Posterior cingulate gyrus (tissue), 11 donors: Measurements from ENCODE around the gene ANKRD11.
A peak's percentile ranks its signal among the peaks of the same experiment; 100 is the strongest.
"Not testable (repeated sequence)": the region's sequence is repeated elsewhere in the genome, so short reads cannot be mapped to it uniquely, and the experiment has no call there.

Experiments
- DNase-seq, 10 donors: peaks; one replicate each; pipeline versions ENCODE4 v3.0.0 to v3.0.0-alpha.2; 2020 to 2021; ENCODE audit warnings: mixed read lengths in 3 of 10
- intact Hi-C: fragments of 100-400 bp; cut with DNase I; formaldehyde crosslinking; loops from one replicate; pipeline ENCODE4 v1.15.1; 2023

The ANKRD11 gene

GRCh38 chr16:89328412-89329400, 161.7 kb downstream of the ANKRD11 start:
- intact Hi-C loops: not testable (repeated sequence)
- DNase-seq: peak in 3 of 10 donors; percentile 47 to 63 (median 60)

- peak in 3 of 10 donors; percentile 47 to 75 (median 71) for DNase-seq
- intact Hi-C loops: no loop called here
Measured at GRCh38 chr16:89326721-89327120, 163.6 kb downstream of the ANKRD11 start.

GRCh38 chr16:89325861-89326471, 164.4 kb downstream of the ANKRD11 start:
- intact Hi-C loops: no loop called here
- peak in 9 of 10 donors; percentile 36 to 91 (median 63) for DNase-seq

- intact Hi-C loops: no loop called here
- DNase-seq: peak in 4 of 10 donors; percentile 21 to 83 (median 68)
Measured at GRCh38 chr16:89324056-89325010, 166.0 kb downstream of the ANKRD11 start.

GRCh38 chr16:89323120-89323960, 167.0 kb downstream of the ANKRD11 start:
- peak in 4 of 10 donors; percentile 35 to 85 (median 66) for DNase-seq
- intact Hi-C loops: no loop called here

- peak in 3 of 10 donors; percentile 27 to 80 (median 68) for DNase-seq
Measured at GRCh38 chr16:89322321-89323119, 167.8 kb downstream of the ANKRD11 start.

GRCh38 chr16:89320782-89321501, 169.4 kb downstream of the ANKRD11 start:
- intact Hi-C loops: no loop called here
- DNase-seq: peak; percentile 42 to 96 (median 74)

More at GRCh38 chr16:89322321-89323119, 167.8 kb downstream of the ANKRD11 start:
- intact Hi-C loops: no loop called here

GRCh38 chr16:89319886-89320781, 170.2 kb downstream of the ANKRD11 start:
- intact Hi-C loops: no loop called here
- peak in 2 of 10 donors; percentile 78 to 85 for DNase-seq

- no peak for DNase-seq
- intact Hi-C loops: no loop called here
Measured at GRCh38 chr16:89319631-89319885, 170.8 kb downstream of the ANKRD11 start.

GRCh38 chr16:89318871-89319630, 171.3 kb downstream of the ANKRD11 start:
- DNase-seq: peak in 2 of 10 donors; percentile 50 to 67
- intact Hi-C loops: no loop called here

- intact Hi-C loops: no loop called here
- no peak for DNase-seq
Measured at GRCh38 chr16:89318430-89318758, 172.0 kb downstream of the ANKRD11 start.

GRCh38 chr16:89317729-89318429, 172.5 kb downstream of the ANKRD11 start:
- DNase-seq: peak in 3 of 10 donors; percentile 3 to 74 (median 55)
- intact Hi-C loops: no loop called here

- peak in 1 of 10 donors; percentile 68 for DNase-seq
- intact Hi-C loops: no loop called here
Measured at GRCh38 chr16:89317101-89317671, 173.2 kb downstream of the ANKRD11 start.

- intact Hi-C loops: no loop called here
- DNase-seq: peak in 1 of 10 donors; percentile 67
Measured at GRCh38 chr16:89316701-89317100, 173.7 kb downstream of the ANKRD11 start.

GRCh38 chr16:89315791-89316581, 174.4 kb downstream of the ANKRD11 start:
- intact Hi-C loops: no loop called here
- DNase-seq: peak in 1 of 10 donors; percentile 87
